PC-9 (cell line): Measurements from ENCODE around the gene NQO2. TPM values are rescaled to one million over a fixed set of nuclear protein-coding genes. Genes with fewer than 3 reads are reported as not detected.

Experiments
- BruUV-seq: library from RNA; stranded (reverse); fragments of 400-500 nt; replicated peaks from 2 replicates; lab custom pipeline; 2021; lab: Mats Ljungman, UMichigan
- CTCF ChIA-PET: fragments of 300-600 bp; sonication (Branson Sonifier 250); formaldehyde crosslinking; loops from one replicate; lab custom pipeline; 2022; ENCODE audit warnings: antibody characterized with exemption; lab: Charles Lee
- POLR2A ChIA-PET: fragments of 300-600 bp; sonication (Branson Sonifier 250); formaldehyde crosslinking; loops from one replicate; lab custom pipeline; 2022; ENCODE audit warnings: antibody characterized with exemption; ENCODE audit not compliant: unreplicated experiment; lab: Charles Lee
- DNase-seq, 2 experiments: peaks; one replicate each; pipeline versions ENCODE4 v3.0.0 to v3.0.0-alpha.2; 2015 to 2022; ENCODE audit warnings: mixed read lengths in 1 of 2
- H2AFZ ChIP-seq: fragments of 200-600 bp; sonication (generic); 2 replicates; pipeline ENCODE4 v1.8.1; 2017; ENCODE audit warnings: antibody characterized with exemption
- H3F3A ChIP-seq: fragments of 200-600 bp; sonication (generic); 2 replicates; pipeline ENCODE4 v1.8.1; 2017; ENCODE audit warnings: antibody characterized with exemption, mild to moderate bottlenecking, low read depth; ENCODE audit not compliant: insufficient read depth
- H3K27ac ChIP-seq: fragments of 200-600 bp; sonication (generic); 2 replicates; pipeline ENCODE4 v1.6.1; 2016; ENCODE audit warnings: mixed run types
- H3K27me3 ChIP-seq: fragments of 200-600 bp; sonication (generic); 2 replicates; pipeline ENCODE4 v1.6.1; 2016; ENCODE audit warnings: low read depth, mixed run types; ENCODE audit not compliant: insufficient read depth
- H3K36me3 ChIP-seq: fragments of 200-600 bp; sonication (generic); 2 replicates; pipeline ENCODE4 v1.6.1; 2016; ENCODE audit warnings: low read depth, mixed run types
- H3K4me1 ChIP-seq: fragments of 200-600 bp; sonication (generic); replicated peaks from 2 replicates; pipeline ENCODE4 v1.6.1; 2016; ENCODE audit warnings: mixed run types; ENCODE audit not compliant: insufficient read depth
- H3K4me2 ChIP-seq: fragments of 200-600 bp; sonication (generic); 2 replicates; pipeline ENCODE4 v1.6.1; 2017; ENCODE audit warnings: mixed run types
- H3K4me3 ChIP-seq: fragments of 200-600 bp; sonication (generic); 2 replicates; pipeline ENCODE4 v1.6.1; 2016; ENCODE audit warnings: mixed run types
- H3K79me2 ChIP-seq: fragments of 200-600 bp; sonication (generic); 2 replicates; pipeline ENCODE4 v1.6.1; 2017; ENCODE audit warnings: low read depth, mixed run types
- H3K9me2 ChIP-seq: fragments of 200-600 bp; sonication (generic); 2 replicates; pipeline ENCODE4 v1.8.1; 2017; ENCODE audit warnings: mild to moderate bottlenecking; ENCODE audit not compliant: insufficient read depth
- H3K9me3 ChIP-seq: fragments of 200-600 bp; sonication (generic); 2 replicates; pipeline ENCODE4 v1.8.1; 2016; ENCODE audit warnings: low read depth; ENCODE audit not compliant: insufficient read depth
- H4K20me1 ChIP-seq: fragments of 200-600 bp; sonication (generic); 2 replicates; pipeline ENCODE4 v1.8.1; 2017; ENCODE audit not compliant: insufficient read depth
- EZH2 ChIP-seq: fragments of 200-600 bp; sonication (generic); IDR thresholded peaks from 2 replicates; pipeline ENCODE4 v1.8.0; 2017; ENCODE audit warnings: antibody characterized with exemption, low read depth
- intact Hi-C: fragments of 100-400 bp; cut with micrococcal nuclease; formaldehyde crosslinking; loops from one replicate; pipeline ENCODE4 v1.10.0; 2022; ENCODE audit not compliant: unreplicated experiment
- total RNA-seq: library from RNA; stranded (reverse); gene quantifications from 2 replicates; pipeline ENCODE4 v1.2.3, GENCODE V29; 2021
- TF ChIP-seq, protein P1 (sequence below): fragments of 200-600 bp; sonication (generic); conservative IDR thresholded peaks from 2 replicates; pipeline ENCODE4 v1.6.1; 2017; ENCODE audit warnings: mixed run types, antibody characterized with exemption, mild to moderate bottlenecking, moderate library complexity

Gene NQO2
- total RNA-seq, 1 experiment from 2014 or later = 82.9 TPM

DNA sequence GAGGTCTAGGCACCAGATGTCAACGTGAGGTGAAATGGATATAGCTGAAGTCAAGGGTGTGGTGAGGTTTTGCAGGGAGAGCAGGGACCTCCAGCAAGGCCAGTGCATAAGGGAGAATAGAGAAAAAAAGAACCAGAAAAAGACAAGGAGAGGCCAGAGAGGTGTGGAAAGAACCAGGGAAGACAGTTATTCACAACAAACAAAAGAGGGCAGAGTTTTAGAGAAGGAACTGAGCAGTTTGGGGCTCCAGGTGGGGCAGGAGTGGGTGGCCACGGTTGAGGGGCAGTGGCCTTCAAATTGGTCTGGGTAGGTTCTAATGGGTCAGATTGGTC, 11.6 kb upstream of the NQO2 start:
- peak overlapping the region; percentile 63; the same call in 1 of the 2 replicates for H2AFZ ChIP-seq
- peak overlapping the region; percentile 96 for H3K4me2 ChIP-seq
- intact Hi-C loops = loop anchor here (1.0 to 5.0 kb wide), 5 partner anchors 47 to 249 kb away; no protein-coding TSS in a partner anchor
- H3K4me3 ChIP-seq = peak overlapping the region; percentile 83; the same call in 1 of the 2 replicates
- ChIA-PET CTCF (interaction anchor here (0.5 to 2.7 kb wide), 4 partner anchors 36 to 313 kb away, joined by 3 to 10 read pairs (median 6); no protein-coding TSS in a partner anchor), POLR2A (interaction anchor here (1.6 kb wide), 1 partner anchor 147 kb away, joined by 18 read pairs; the partner anchor contains the start of gene SERPINB1)
- peaks cover 56% of the 10 kb centered on the region for H3K4me1 ChIP-seq
- TF ChIP-seq EZH2 = no peak
- TF ChIP-seq, protein P1, sequence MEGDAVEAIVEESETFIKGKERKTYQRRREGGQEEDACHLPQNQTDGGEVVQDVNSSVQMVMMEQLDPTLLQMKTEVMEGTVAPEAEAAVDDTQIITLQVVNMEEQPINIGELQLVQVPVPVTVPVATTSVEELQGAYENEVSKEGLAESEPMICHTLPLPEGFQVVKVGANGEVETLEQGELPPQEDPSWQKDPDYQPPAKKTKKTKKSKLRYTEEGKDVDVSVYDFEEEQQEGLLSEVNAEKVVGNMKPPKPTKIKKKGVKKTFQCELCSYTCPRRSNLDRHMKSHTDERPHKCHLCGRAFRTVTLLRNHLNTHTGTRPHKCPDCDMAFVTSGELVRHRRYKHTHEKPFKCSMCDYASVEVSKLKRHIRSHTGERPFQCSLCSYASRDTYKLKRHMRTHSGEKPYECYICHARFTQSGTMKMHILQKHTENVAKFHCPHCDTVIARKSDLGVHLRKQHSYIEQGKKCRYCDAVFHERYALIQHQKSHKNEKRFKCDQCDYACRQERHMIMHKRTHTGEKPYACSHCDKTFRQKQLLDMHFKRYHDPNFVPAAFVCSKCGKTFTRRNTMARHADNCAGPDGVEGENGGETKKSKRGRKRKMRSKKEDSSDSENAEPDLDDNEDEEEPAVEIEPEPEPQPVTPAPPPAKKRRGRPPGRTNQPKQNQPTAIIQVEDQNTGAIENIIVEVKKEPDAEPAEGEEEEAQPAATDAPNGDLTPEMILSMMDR = no peak
- H3K27ac ChIP-seq = peak overlapping the region; percentile 99
- no peaks in the 10 kb centered on the region for H3K9me2 ChIP-seq
- 0 out of 2 replicates have a peak, but pooled peaks cover 3% of the 10 kb centered on the region for H3K79me2 ChIP-seq
- no peaks in the 10 kb centered on the region for H3K9me3 ChIP-seq
- no peak for DNase-seq
- peaks cover 60% of the 10 kb centered on the region for H3F3A ChIP-seq
- no peaks in the 10 kb centered on the region for H3K36me3 ChIP-seq
- no TSS peak for BruUV-seq
- H4K20me1 ChIP-seq = no peaks in the 10 kb centered on the region
- H3K27me3 ChIP-seq = no peaks in the 10 kb centered on the region

DNA sequence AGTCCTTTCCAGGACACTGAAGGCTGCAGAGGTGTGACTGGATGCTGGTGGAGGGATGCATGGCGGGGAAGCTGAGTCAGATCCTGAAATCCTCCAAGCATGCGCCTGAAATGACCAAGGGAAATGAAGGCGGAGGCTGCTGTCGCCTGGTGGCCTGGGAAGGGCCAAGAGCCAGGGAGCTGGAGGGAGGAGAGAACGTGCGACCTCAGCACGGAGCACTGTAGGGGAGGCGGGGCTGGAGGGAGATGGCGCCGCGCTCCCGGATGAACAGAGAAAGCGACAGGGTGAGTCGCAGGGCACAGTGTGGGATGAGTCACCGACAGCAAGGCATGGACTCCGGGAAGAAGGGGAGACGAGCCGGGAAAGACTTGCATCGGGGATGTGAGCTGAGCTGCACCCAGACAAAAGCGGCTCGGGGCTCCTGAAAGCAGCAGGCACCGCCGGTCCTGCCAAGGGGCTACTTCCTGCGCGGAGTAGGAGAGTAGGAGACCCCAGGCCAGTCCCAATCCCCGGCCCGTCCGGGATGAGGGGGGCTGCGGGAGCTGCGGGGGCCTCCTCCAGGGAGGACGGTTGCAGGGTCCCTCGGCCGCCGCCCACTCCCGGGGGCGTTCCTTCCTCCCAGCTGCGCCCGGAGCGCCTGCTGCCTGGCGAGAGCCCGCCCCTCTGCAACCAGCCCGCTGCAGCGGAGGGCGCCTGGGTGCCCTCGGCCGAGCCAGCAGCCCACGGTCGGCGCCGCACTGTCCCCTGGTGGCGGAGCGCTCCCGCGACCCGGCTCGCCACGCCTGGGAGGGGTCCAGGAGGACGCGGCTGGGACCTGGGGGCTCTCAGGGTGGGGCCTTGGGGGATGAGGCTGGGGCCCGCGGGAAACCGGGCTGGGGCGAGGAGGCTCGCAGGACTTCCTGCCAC, 11.0 kb upstream of the NQO2 start:
- Histone ChIP-seq H3K27ac (peak overlapping the region; percentile 99), H3K4me3 (peak overlapping the region; percentile 83), H3K36me3 (no peaks in the 10 kb centered on the region), H3K4me2 (peak overlapping the region; percentile 96), H3K4me1 (peaks cover 49% of the 10 kb centered on the region), H3K9me2 (no peaks in the 10 kb centered on the region), H4K20me1 (no peaks in the 10 kb centered on the region), H2AFZ (peak overlapping the region; percentile 63), H3K9me3 (no peaks in the 10 kb centered on the region), H3K27me3 (no peaks in the 10 kb centered on the region), H3F3A (peaks cover 56% of the 10 kb centered on the region), H3K79me2 (no peaks in the 10 kb centered on the region)
- TF ChIP-seq, protein P1 = peak; percentile 74
- TF ChIP-seq EZH2 = no peak
- ChIA-PET CTCF (interaction anchor here (0.5 to 2.7 kb wide), 4 partner anchors 36 to 313 kb away, joined by 3 to 10 read pairs (median 6); no protein-coding TSS in a partner anchor), POLR2A (interaction anchor here (0.5 to 1.6 kb wide), 4 partner anchors 11 to 147 kb away, joined by 3 to 19 read pairs (median 12); partner anchors contain the start of gene SERPINB1)
- intact Hi-C loops = loop anchor here (1.0 to 5.0 kb wide), 7 partner anchors 17 to 250 kb away; partner anchors contain the start of gene SERPINB6
- TSS peak; percentile 50 for BruUV-seq
- DNase-seq = peak; percentile 87 to 91
